ENCODE measurements around the gene NCKAP5. TPM values are rescaled to one million over a fixed set of nuclear protein-coding genes. Genes with fewer than 3 reads are reported as not detected.

NCKAP5 gene
- total RNA-seq, 1 donor from 2014 or later = 0.26 TPM

DNA sequence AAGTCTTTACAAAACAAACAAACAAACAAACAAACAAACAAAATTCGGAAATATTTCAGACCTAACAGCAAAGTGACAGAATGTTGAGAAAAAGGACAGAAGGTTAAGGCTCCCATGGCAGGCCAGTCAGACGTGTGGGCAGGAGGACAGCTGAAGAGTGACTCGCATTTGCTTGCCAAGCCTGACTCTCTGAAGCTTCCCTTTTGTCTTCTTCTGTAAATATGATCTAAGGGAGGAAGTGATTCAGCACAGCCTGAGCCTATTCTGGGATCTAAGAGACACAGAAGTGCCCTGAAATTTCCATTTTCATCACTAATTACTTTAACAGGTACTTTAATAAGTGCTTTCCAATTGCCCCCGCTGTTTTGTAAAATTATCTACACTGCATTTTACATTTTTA lies 764.2 kb downstream of the NCKAP5 start:
- no peak for FAIRE-seq
- peak; percentile 73 for DNase-seq (ENCODE audit: low read depth)
- Histone ChIP-seq H3K4me3 (ENCODE audit: low read depth, low read length) (no peak overlapping the region), H3K36me3 (ENCODE audit: control insufficient read depth, insufficient read depth, low read length) (no peaks in the 10 kb centered on the region), H3K27me3 (ENCODE audit: control insufficient read depth, insufficient read depth, low read length) (no peaks in the 10 kb centered on the region)
- TF ChIP-seq, protein P1, sequence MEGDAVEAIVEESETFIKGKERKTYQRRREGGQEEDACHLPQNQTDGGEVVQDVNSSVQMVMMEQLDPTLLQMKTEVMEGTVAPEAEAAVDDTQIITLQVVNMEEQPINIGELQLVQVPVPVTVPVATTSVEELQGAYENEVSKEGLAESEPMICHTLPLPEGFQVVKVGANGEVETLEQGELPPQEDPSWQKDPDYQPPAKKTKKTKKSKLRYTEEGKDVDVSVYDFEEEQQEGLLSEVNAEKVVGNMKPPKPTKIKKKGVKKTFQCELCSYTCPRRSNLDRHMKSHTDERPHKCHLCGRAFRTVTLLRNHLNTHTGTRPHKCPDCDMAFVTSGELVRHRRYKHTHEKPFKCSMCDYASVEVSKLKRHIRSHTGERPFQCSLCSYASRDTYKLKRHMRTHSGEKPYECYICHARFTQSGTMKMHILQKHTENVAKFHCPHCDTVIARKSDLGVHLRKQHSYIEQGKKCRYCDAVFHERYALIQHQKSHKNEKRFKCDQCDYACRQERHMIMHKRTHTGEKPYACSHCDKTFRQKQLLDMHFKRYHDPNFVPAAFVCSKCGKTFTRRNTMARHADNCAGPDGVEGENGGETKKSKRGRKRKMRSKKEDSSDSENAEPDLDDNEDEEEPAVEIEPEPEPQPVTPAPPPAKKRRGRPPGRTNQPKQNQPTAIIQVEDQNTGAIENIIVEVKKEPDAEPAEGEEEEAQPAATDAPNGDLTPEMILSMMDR (IDR thresholded peaks at IDR 0.05; ENCODE audit: insufficient read depth, low read length, severe bottlenecking) = no peak

DNA sequence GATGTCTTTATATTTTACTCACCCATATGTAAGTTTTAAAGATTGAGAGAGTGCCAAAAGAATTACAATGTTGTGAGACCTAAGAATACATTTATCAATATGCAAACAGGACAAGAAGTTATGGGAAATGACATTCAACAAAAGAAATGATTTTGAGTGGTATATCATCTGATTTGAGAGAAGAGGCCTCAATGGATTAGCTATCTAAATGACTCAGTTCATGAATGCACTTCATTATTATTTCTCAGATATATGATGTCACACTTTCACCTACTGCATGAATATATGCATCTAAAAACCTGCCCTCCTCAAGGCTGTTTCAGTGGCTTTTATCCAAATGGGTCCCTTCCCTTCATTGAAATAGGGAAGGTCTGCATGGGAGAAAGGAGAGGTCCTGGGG lies 769.9 kb downstream of the NCKAP5 start:
- DNase-seq (ENCODE audit: low read depth) (no peak), FAIRE-seq (no peak)
- TF ChIP-seq, protein P1 (IDR thresholded peaks at IDR 0.05; ENCODE audit: insufficient read depth, low read length, severe bottlenecking) = no peak
- no peak overlapping the region for H3K4me3 ChIP-seq (ENCODE audit: low read depth, low read length)
- H3K27me3 ChIP-seq (ENCODE audit: control insufficient read depth, insufficient read depth, low read length) = no peaks in the 10 kb centered on the region
- H3K36me3 ChIP-seq (ENCODE audit: control insufficient read depth, insufficient read depth, low read length) = no peaks in the 10 kb centered on the region

DNA sequence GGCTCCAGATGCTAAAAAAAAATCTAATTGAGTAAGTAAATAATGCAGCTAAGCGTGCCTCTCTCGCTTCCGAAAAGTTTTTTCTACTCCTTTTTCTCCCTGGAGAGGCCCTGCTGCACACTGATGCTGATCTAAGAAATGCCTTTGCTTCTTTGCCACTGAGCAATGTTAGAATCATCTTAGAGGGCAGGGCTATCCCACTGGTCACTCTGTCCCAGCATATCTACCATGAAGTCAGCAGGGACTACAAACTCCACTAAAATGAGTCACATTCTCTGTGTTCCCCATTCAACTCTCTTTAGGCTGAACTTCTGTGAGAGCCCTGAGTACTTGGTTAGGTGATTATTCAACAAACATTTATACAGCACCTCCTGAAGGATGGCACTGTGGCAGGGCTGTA lies 770.7 kb downstream of the NCKAP5 start:
- FAIRE-seq (no peak), DNase-seq (ENCODE audit: low read depth) (peak; percentile 29)
- Histone ChIP-seq H3K4me3 (ENCODE audit: low read depth, low read length) (no peak overlapping the region), H3K27me3 (ENCODE audit: control insufficient read depth, insufficient read depth, low read length) (no peaks in the 10 kb centered on the region), H3K36me3 (ENCODE audit: control insufficient read depth, insufficient read depth, low read length) (no peaks in the 10 kb centered on the region)
- TF ChIP-seq, protein P1 (IDR thresholded peaks at IDR 0.05; ENCODE audit: insufficient read depth, low read length, severe bottlenecking) = no peak

DNA sequence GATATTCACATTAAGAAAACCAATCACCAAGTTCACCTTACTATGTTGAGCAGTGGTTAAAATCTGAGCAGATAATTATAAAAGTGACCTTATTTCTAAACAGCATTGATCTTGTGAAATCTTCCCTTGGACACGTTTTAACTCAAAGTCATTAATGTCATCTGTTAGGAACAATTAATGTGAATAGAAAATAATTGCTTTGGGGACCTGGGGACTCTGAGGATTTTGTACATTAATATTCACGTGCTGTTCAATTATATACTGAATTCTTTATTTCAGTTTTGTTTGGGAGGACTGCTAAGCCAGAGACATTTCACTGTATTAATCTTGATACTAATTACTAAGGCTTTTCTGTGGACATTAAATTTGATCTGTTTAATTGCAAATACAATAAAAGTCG lies 771.2 kb downstream of the NCKAP5 start:
- Histone ChIP-seq H3K4me3 (ENCODE audit: low read depth, low read length) (no peak overlapping the region), H3K27me3 (ENCODE audit: control insufficient read depth, insufficient read depth, low read length) (no peaks in the 10 kb centered on the region), H3K36me3 (ENCODE audit: control insufficient read depth, insufficient read depth, low read length) (no peaks in the 10 kb centered on the region)
- DNase-seq (ENCODE audit: low read depth) (no peak), FAIRE-seq (no peak)
- TF ChIP-seq, protein P1 (IDR thresholded peaks at IDR 0.05; ENCODE audit: insufficient read depth, low read length, severe bottlenecking) = no peak

DNA sequence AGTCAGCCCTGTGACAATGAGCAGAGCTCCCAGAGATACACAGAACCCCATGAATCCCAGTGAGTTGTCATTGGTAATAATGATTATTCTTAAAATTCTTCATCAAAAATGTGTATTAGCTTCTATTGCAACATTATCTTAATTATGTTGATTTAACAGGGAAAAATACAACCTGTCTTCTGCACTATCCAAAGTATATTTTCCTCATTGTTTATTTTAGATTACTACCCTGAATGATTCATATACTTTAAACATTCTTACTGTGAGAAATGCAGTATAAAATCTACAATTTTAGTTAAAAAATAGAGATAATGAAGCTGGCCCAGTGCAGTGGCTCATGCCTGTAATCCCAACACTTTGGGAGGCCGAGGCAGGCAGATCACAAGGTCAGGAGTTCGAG lies 773.0 kb downstream of the NCKAP5 start:
- TF ChIP-seq, protein P1 (IDR thresholded peaks at IDR 0.05; ENCODE audit: insufficient read depth, low read length, severe bottlenecking) = no peak
- H3K27me3 ChIP-seq (ENCODE audit: control insufficient read depth, insufficient read depth, low read length) = no peaks in the 10 kb centered on the region

DNA sequence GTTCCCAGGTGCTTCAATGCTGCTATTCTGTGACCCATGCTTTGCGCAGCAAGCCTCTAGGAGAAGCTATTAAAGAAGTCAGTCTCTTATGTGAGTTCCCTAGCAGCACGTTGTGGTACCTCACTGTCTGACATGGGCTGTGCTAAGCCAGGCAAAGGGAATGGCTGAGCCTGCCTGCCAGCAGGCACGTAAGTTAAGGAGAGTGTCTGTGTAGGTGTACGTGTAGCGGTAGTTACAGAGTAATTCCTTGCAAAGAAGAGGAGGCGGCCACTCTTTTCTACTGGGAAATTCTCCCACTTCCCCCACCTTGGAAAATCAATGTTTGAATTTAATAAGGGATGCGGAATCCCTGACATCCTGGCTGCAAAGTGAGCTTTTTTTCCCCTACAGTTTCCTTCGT lies 774.7 kb downstream of the NCKAP5 start:
- no peaks in the 10 kb centered on the region for H3K27me3 ChIP-seq (ENCODE audit: control insufficient read depth, insufficient read depth, low read length)
- TF ChIP-seq, protein P1 (IDR thresholded peaks at IDR 0.05; ENCODE audit: insufficient read depth, low read length, severe bottlenecking) = no peak
- DNase-seq (ENCODE audit: low read depth) (no peak), FAIRE-seq (no peak)
- H3K36me3 ChIP-seq (ENCODE audit: control insufficient read depth, insufficient read depth, low read length) = no peaks in the 10 kb centered on the region
- H3K4me3 ChIP-seq (ENCODE audit: low read depth, low read length) = no peak overlapping the region

More for the DNA sequence above, 773.0 kb downstream of the NCKAP5 start:
- no peak for DNase-seq (ENCODE audit: low read depth)
- Histone ChIP-seq H3K36me3 (ENCODE audit: control insufficient read depth, insufficient read depth, low read length) (no peaks in the 10 kb centered on the region), H3K4me3 (ENCODE audit: low read depth, low read length) (no peak overlapping the region)
- FAIRE-seq = no peak

Measured in bronchial epithelial cell (primary cell).